NCI-H460 (cell line): ENCODE data around the gene SDHC. TPM values are rescaled to one million over a fixed set of nuclear protein-coding genes. Genes with fewer than 3 reads are reported as not detected.

Source experiments
- DNase-seq: peaks from one replicate; pipeline ENCODE4 v3.0.0-alpha.2; 2016; ENCODE audit warnings: low read depth; ENCODE audit errors: extremely low read depth
- polyA plus RNA-seq: library from polyadenylated mRNA; depleted of rRNA; stranded (reverse); fragments of >200 nt; gene quantifications from 2 replicates; pipeline ENCODE4 v1.2.3, GENCODE V29; 2014; cell fraction: nucleus; rRNA removed
- total RNA-seq: library from RNA; depleted of rRNA; stranded (reverse); fragments of >200 nt; shearing (Covaris generic); gene quantifications from 2 replicates; pipeline ENCODE4 v1.2.3, GENCODE V29; 2014; rRNA removed

SDHC gene, protein sequence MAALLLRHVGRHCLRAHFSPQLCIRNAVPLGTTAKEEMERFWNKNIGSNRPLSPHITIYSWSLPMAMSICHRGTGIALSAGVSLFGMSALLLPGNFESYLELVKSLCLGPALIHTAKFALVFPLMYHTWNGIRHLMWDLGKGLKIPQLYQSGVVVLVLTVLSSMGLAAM
- 67.9 and 70.4 TPM in 2 replicates for total RNA-seq
- polyA plus RNA-seq: 23.0 and 34.0 TPM in 2 replicates

DNA sequence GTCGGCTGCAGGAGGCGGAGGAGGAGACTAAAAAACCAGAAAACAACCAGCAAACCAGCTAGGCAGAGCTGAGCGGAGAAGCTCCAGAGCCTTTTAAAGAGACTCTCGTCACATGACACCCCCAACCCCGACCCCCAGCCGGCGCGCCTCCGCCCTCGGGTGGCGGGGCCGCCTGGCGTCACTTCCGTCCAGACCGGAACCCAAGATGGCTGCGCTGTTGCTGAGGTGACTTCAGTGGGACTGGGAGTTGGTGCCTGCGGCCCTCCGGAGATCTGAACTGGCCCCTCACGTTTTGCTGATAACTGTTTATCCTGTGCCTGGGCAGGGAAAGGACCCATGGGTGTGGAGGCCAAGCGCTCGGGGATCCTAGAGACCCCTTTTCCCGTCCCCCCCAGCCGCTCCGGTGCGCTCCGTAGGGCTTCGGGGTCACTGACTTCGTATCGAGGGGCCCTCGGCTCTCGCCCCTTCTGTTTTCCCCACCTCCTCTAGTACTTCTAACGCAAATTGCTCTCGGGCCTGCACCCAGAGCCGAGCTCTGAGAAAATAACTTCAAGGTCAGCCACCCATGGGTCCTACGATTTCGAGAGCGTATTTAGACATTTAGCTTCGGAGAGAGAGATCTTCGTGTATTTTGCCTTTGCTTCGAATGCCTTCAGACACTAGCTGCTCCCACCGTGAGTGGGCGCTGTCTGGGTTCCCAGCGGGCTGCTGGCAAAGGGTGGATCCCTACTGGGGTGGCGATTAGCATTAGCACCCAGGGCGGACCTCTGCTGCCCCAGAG, at the start of gene SDHC:
Gene SDHC, plus strand, starts transcription at position 181 of the 781 bp plus-strand sequence. Its CDS starts 25 bp downstream, at position 206.
- peak; percentile 83 for DNase-seq

GRCh38 chr1:161265305-161265704, 48.9 kb upstream of the SDHC start:
- DNase-seq: no peak

- no peak for DNase-seq
Measured at GRCh38 chr1:161266202-161266601, 48.0 kb upstream of the SDHC start.

GRCh38 chr1:161266836-161267235, 47.3 kb upstream of the SDHC start:
- no peak for DNase-seq

- DNase-seq: no peak
Measured at GRCh38 chr1:161267321-161267720, 46.9 kb upstream of the SDHC start.

- no peak for DNase-seq
Measured at GRCh38 chr1:161273402-161273801, 40.8 kb upstream of the SDHC start.

GRCh38 chr1:161274874-161275273, 39.3 kb upstream of the SDHC start:
- DNase-seq: no peak

DNA sequence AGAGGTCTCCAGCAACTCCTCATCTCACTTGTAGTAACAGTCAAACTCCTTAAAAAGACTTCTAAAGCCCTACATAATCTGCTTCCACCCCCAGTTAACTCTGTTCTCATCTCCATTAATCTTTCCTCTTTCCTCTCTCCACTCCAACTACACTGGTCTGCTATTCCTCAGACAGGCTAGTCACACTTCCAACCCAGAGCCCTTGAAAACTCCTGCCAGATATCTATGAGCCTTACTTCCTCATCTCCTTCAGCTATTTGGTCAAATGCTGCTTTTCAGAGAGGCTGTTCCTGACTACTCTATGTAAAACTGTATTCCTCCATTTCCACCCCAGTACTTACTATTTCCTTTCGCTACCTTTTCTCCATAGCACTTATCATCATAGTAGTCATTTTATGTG, 31.2 kb upstream of the SDHC start:
- no peak for DNase-seq

GRCh38 chr1:161285113-161285512, 29.1 kb upstream of the SDHC start:
- DNase-seq: no peak

- DNase-seq: no peak
Measured at GRCh38 chr1:161285521-161285920, 28.7 kb upstream of the SDHC start.

GRCh38 chr1:161287482-161288054, 26.6 kb upstream of the SDHC start:
- no peak for DNase-seq

GRCh38 chr1:161290779-161291178, 23.4 kb upstream of the SDHC start:
- DNase-seq: no peak

DNA sequence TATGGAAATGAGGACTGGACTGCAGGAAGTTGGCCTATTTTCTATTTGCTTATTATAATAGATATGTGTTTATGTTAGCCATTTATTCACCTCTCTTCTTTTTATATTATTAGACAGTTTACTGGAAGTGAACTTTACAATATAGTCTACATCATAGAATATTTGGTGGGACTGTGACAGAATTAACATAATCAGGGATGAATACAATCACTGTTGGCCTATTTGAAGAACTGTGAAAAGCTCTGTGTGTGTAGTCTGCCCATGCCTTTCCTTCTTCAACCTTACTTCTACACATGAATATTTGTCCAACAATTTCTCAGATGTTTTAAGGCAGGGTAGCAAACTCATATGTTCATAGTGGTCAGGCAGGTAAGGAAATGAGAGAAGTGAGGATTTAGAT, 16.8 kb upstream of the SDHC start:
- DNase-seq: no peak

DNA sequence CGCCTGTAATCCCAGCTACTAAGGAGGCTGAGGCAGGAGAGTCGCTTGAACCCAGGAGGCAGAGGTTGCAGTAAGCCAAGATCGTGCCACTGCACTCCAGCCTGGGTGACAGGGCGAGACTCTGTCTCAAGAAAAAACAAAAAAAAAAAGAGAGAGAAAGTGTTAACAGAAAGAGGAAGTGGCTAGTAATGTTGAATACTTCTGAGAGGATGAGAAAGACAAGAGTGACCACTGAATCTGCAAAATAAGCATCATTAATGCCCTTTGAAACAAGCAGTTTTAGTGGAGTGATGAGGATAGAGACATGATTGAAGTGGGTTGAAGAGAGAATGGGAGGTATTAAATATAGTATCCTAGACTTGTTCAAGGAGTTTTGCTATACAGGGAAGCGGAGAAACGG, 16.1 kb upstream of the SDHC start:
- DNase-seq: no peak

DNA sequence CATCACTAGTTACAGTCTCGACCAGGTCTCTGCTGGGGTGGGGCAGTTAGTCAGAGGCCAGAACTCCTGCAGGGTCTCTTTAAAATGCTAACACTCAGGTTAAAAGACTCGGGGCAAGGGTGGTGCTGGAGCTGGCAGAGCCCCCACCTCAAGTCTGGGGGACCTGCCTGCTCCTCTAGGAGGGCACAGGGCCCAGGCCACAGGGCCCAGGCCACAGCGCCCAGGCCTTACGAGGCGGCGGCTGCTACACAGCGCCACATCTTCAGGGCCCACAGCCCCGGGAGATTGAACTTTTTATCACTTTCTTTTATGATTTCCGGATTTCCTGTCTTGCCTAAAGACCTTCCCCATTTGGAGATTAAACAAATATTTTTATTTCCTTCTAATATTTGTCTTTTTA, 14.8 kb upstream of the SDHC start:
- no peak for DNase-seq

- DNase-seq: no peak
Measured at GRCh38 chr1:161300478-161300877, 13.7 kb upstream of the SDHC start.

DNA sequence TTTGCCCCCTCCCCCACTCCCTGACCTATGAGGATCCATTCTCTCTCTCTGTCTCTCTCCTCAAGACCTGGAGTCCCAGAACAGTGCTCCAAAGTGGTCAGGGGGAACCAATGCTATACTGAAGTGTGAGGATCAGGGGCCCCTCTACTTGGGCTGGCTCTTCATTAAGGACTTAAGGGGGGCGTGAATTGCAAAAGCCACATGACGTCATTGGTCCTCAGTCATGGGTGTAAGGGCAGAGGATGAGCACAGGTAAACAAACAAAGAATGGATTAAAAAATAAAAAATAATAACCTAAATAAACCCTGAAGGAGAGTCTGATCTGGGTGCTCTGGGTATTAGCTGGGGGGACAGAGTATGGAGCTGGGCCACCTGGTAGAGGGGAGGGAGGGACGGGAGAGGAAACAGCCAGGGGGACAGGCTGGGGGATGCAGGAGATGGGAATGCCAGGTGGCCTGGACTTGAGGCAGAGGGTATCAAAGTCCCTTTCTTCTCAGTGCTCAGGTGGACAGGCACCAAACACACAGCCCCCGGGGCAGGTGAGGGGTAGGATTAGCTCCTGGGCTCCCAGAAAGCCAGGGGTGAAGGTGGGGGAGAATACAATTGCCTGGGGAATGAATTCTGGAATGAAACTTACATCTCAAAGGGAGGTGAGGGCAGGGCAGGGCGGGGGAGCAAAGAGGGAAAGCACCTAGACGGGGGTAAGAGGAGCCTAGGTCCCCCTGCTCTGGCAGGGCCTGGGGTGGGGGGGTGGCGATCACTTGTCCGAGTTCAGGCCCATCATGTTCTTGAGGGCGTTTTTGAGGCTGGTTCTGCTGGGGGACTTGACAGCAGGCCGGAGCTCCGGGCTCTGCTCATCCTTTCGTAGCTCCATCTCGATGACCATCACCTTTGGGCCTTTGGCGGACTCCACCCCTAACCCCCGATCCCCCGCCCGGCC, 9.0 kb upstream of the SDHC start:
- no peak for DNase-seq

GRCh38 chr1:161305867-161306519, 8.2 kb upstream of the SDHC start:
- DNase-seq: peak; percentile 43

DNA sequence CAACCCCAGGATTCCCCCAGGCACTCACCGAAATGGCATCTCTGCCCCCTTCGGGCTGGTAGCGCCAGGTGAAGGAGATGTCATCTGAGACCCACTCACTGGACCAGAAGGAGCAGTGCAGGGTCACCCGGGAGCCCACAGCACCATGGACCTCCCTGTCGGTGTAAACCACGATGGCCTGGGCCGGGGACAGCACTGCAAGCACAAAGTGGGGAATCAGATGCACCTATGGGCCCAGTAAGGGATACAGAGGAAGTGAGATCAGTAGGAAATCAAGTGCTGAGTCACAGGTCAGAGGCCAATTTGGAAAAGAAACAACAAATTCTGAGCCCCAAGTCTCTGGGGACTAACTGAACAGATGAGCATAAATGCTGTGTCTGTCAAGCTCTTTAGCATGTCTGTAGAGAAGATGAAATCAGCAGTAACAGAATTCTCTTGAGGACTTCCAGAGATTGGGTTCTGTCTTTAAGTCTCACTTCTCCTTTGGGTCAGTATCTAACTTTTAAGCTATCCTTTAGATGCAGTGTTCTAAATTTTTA, 6.9 kb upstream of the SDHC start:
- DNase-seq: peak; percentile 87
